ENCODE measurements around the gene ADH1C. TPM values are rescaled to one million over a fixed set of nuclear protein-coding genes. Genes with fewer than 3 reads are reported as not detected.

Gene ADH1C
- 1 to 10 TPM in 1 of 4 donors, under 1 TPM in 1, not detected in 2; 0.68 to 1.2 TPM for total RNA-seq

- intact Hi-C loops (cut with DNase I; ENCODE audit: low total_unique reads), result no loop called here
- DNase-seq (ENCODE audit: low spot score in 2 of 2), result no peak
- TF ChIP-seq CTCF (IDR thresholded peaks at IDR 0.05), result no peak
- H3K4me3 ChIP-seq (ENCODE audit: low read depth, poor library complexity, severe bottlenecking), result no peak within 1 kb of the TSS
- 59% methylated on average over 10 of the region's 10 CpGs for WGBS, 2 donors
Measured at GRCh38 chr4:99352602-99353537, at the start of gene ADH1C. Gene ADH1C, minus strand, starts transcription at chr4:99352746. Its CDS starts 71 bp downstream, at chr4:99352675.

- no peak overlapping the region for H3K4me3 ChIP-seq (ENCODE audit: low read depth, poor library complexity, severe bottlenecking)
- DNase-seq (ENCODE audit: low spot score in 2 of 2), result no peak
- TF ChIP-seq POLR2A (IDR thresholded peaks at IDR 0.05) (no peak), CTCF (IDR thresholded peaks at IDR 0.05) (no peak)
- intact Hi-C loops (cut with DNase I; ENCODE audit: low total_unique reads), result loop anchor here (10.0 kb wide), 2 partner anchors 286 to 406 kb away; partner anchors contain the start of gene METAP1
Measured at GRCh38 chr4:99400831-99401230, 48.3 kb upstream of the ADH1C start.

DNA sequence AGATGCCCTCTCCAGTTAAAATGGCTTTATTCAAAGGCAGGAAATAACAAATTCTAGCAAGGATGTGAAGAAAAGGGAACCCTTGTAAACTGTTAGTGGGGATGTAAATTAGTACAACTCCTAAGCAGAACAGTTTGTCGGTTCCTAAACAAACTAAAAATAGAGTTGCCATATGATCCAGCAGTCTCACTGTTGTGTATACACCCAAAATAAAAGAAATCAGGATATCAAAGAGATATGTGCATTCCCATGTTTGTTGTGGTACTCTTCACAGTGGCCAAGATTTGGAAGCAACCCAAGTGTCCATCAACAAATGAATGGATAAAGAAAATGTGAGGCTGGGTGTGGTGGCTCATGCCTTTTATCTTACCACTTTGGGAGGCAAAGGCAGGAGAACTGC, 46.5 kb upstream of the ADH1C start:
- intact Hi-C loops (cut with DNase I; ENCODE audit: low total_unique reads), result no loop called here
- H3K4me3 ChIP-seq (ENCODE audit: low read depth, poor library complexity, severe bottlenecking), result no peak overlapping the region
- DNase-seq (ENCODE audit: low spot score in 2 of 2), result no peak
- WGBS, 2 donors, result 36 to 42% methylated on average over 1 of the region's 1 CpG
- TF ChIP-seq POLR2A (IDR thresholded peaks at IDR 0.05) (no peak), CTCF (IDR thresholded peaks at IDR 0.05) (no peak)

- DNase-seq (ENCODE audit: low spot score in 2 of 2), result no peak
- 75 to 81% methylated on average over 3 of the region's 3 CpGs for WGBS, 2 donors
- TF ChIP-seq CTCF (IDR thresholded peaks at IDR 0.05), result no peak
- no peak for TF ChIP-seq POLR2A (IDR thresholded peaks at IDR 0.05)
- intact Hi-C loops (cut with DNase I; ENCODE audit: low total_unique reads), result no loop called here
- no peak overlapping the region for H3K4me3 ChIP-seq (ENCODE audit: low read depth, poor library complexity, severe bottlenecking)
Measured at GRCh38 chr4:99395595-99396364, 43.2 kb upstream of the ADH1C start.

- TF ChIP-seq POLR2A (IDR thresholded peaks at IDR 0.05) (no peak), CTCF (IDR thresholded peaks at IDR 0.05) (no peak)
- intact Hi-C loops (cut with DNase I; ENCODE audit: low total_unique reads), result no loop called here
- DNase-seq (ENCODE audit: low spot score in 2 of 2), result no peak
- H3K4me3 ChIP-seq (ENCODE audit: low read depth, poor library complexity, severe bottlenecking), result no peak overlapping the region
Measured at GRCh38 chr4:99394896-99395295, 42.4 kb upstream of the ADH1C start.

Data from lower leg skin (tissue), 4 donors.